HepG2 (cell line): ENCODE measurements around the gene CAMK1. TPM values are rescaled to one million over a fixed set of nuclear protein-coding genes. Genes with fewer than 3 reads are reported as not detected.
A peak's percentile ranks its signal among the peaks of the same experiment; 100 is the strongest.

ENCODE experiments used
- ATAC-seq: fragments of 200-7000 bp; cut with Tn5 transposase; 3 replicates; pipeline ENCODE4 v1.9.1; 2020; ENCODE audit warnings: mild to moderate bottlenecking, moderate library complexity
- BruUV-seq: library from RNA; stranded (reverse); fragments of 400-500 nt; replicated peaks from 2 replicates; lab custom pipeline; 2021; lab: Mats Ljungman, UMichigan
- CTCF ChIA-PET: fragments of 300-600 bp; formaldehyde crosslinking; extraction: SDS; loops from one replicate; lab custom pipeline; 2021; ENCODE audit warnings: low total read pairs, inconsistent platforms, low intra/inter-chr PET ratio; lab: Yijun Ruan, JAX
- POLR2A ChIA-PET: fragments of 350-600 bp; sonication (Branson Sonifier 250); formaldehyde crosslinking; loops from one replicate; lab custom pipeline; 2020; ENCODE audit warnings: antibody characterized with exemption, inconsistent platforms; lab: Yijun Ruan, JAX
- DNase-seq: peaks from one replicate; pipeline ENCODE4 v3.0.0-alpha.2; 2015; ENCODE audit warnings: low spot score
- FAIRE-seq: peaks from 3 replicates; lab custom pipeline; 2011; peaks lifted over from hg19 to GRCh38; lab: Jason Lieb, UNC
- H2AFZ ChIP-seq: one replicate; pipeline ENCODE4 v1.6.1; 2011; ENCODE audit warnings: low read length, inconsistent platforms
- H3K27ac ChIP-seq: fragments of 300-600 bp; 3 replicates; pipeline ENCODE4 v1.8.0; 2011; ENCODE audit warnings: mixed run types, mild to moderate bottlenecking, mixed read lengths, low read length, inconsistent platforms; ENCODE audit not compliant: insufficient read depth; ENCODE audit errors: extremely low read length
- H3K27me3 ChIP-seq, 2 experiments: fragments of 200-600 bp in 1 of 2; 2 replicates in 1 of 2; 3 replicates in 1 of 2; pipeline versions ENCODE4 v1.6.0 to v1.8.0; 2011; ENCODE audit warnings: low read length in 2 of 2, mild to moderate bottlenecking in 2 of 2, moderate library complexity in 2 of 2, inconsistent platforms in 1 of 2; ENCODE audit not compliant: insufficient read depth in 2 of 2, control insufficient read depth in 1 of 2
- H3K36me3 ChIP-seq, 2 experiments: fragments of 200-600 bp in 1 of 2; replicated peaks in 1 of 2; 2 replicates in 1 of 2; 3 replicates in 1 of 2; pipeline versions ENCODE4 v1.5.1 to v1.8.0; 2011; ENCODE audit warnings: low read length in 2 of 2, inconsistent platforms in 1 of 2; ENCODE audit not compliant: insufficient read depth in 2 of 2, control insufficient read depth in 1 of 2
- H3K4me1 ChIP-seq: 2 replicates; pipeline ENCODE4 v1.5.1; 2012; ENCODE audit warnings: low read length, inconsistent platforms; ENCODE audit not compliant: insufficient read depth
- H3K4me2 ChIP-seq: 2 replicates; pipeline ENCODE4 v1.6.0; 2011; ENCODE audit warnings: low read depth, low read length, inconsistent platforms
- H3K4me3 ChIP-seq, 3 experiments: fragments of 200-600 bp in 1 of 3; sonication (generic), shearing (Covaris generic) in 1 of 3; replicated peaks in 1 of 3; 2 replicates each; pipeline ENCODE4 v1.5.1; 2011 to 2016; ENCODE audit warnings: low read length in 3 of 3, inconsistent platforms in 2 of 3, low read depth in 2 of 3, mild to moderate bottlenecking in 2 of 3, control low read depth in 1 of 3, mixed read lengths in 1 of 3; ENCODE audit not compliant: insufficient read depth in 1 of 3
- H3K79me2 ChIP-seq: one replicate; pipeline ENCODE4 v1.6.1; 2011; ENCODE audit warnings: low read length, inconsistent platforms; ENCODE audit not compliant: insufficient read depth
- H3K9ac ChIP-seq: 2 replicates; pipeline ENCODE4 v1.6.0; 2011; ENCODE audit warnings: mild to moderate bottlenecking, low read depth, low read length, inconsistent platforms; ENCODE audit not compliant: insufficient read depth
- H3K9me3 ChIP-seq: 2 replicates; pipeline ENCODE4 v1.5.1; 2012; ENCODE audit warnings: mild to moderate bottlenecking, low read length
- H4K20me1 ChIP-seq: 2 replicates; pipeline ENCODE4 v1.6.0; 2011; ENCODE audit warnings: inconsistent platforms, mild to moderate bottlenecking, low read length, moderate library complexity; ENCODE audit not compliant: insufficient read depth
- HDAC1 ChIP-seq: sonication (generic); formaldehyde crosslinking; IDR thresholded peaks from 2 replicates; pipeline ENCODE4 v1.5.1; 2020; ENCODE audit warnings: mild to moderate bottlenecking, missing genetic modification reagents
- MED1 ChIP-seq: sonication (generic); formaldehyde crosslinking; IDR thresholded peaks from 2 replicates; pipeline ENCODE4 v1.4.0; 2020; ENCODE audit warnings: missing genetic modification reagents
- NR2C2 ChIP-seq: sonication (generic); formaldehyde crosslinking; IDR thresholded peaks from 2 replicates; pipeline ENCODE4 v1.4.0; 2020; ENCODE audit warnings: missing genetic modification reagents, mild to moderate bottlenecking, moderate library complexity, borderline replicate concordance
- SAP130 ChIP-seq: IDR thresholded peaks from 2 replicates; pipeline ENCODE4 v1.6.1; 2016; ENCODE audit warnings: low read depth
- STAG1 ChIP-seq: sonication (generic); formaldehyde crosslinking; IDR thresholded peaks from 2 replicates; pipeline ENCODE4 v1.4.0; 2020; ENCODE audit warnings: missing genetic modification reagents
- U2AF1 ChIP-seq: fragments of 200-400 bp; formaldehyde crosslinking; optimal IDR thresholded peaks from 2 replicates; pipeline ENCODE3; 2017; ENCODE audit warnings: mild to moderate bottlenecking, low read depth, low read length
- ZNF383 ChIP-seq: sonication (generic); formaldehyde crosslinking; IDR thresholded peaks from 2 replicates; pipeline ENCODE4 v1.4.0; 2020; ENCODE audit warnings: missing genetic modification reagents, mild to moderate bottlenecking, borderline replicate concordance
- ZNF703 ChIP-seq: sonication (generic); formaldehyde crosslinking; IDR thresholded peaks from 2 replicates; pipeline ENCODE4 v1.5.1; 2020; ENCODE audit warnings: missing genetic modification reagents, mild to moderate bottlenecking, moderate library complexity, borderline replicate concordance
- ZNF775 ChIP-seq: sonication (generic); formaldehyde crosslinking; IDR thresholded peaks from 2 replicates; pipeline ENCODE4 v1.4.0; 2020; ENCODE audit warnings: missing genetic modification reagents, mild to moderate bottlenecking, moderate library complexity, borderline replicate concordance
- ZNF781 ChIP-seq: sonication (generic); formaldehyde crosslinking; IDR thresholded peaks from 2 replicates; pipeline ENCODE4 v1.5.1; 2020; ENCODE audit warnings: borderline replicate concordance, mild to moderate bottlenecking, missing genetic modification reagents; ENCODE audit errors: not compliant biosample characterization
- WGBS: methylation state at CpG from one replicate; pipeline ENCODE4 v1.1.6; 2017; ENCODE audit warnings: low lambda C conversion rate; 5-methylcytosine and 5-hydroxymethylcytosine counted together
- in situ Hi-C: cut with HindIII; loops from 2 replicates; pipeline ENCODE4 v1.10.0; 2017; ENCODE audit warnings: low pct_unique_long_range_greater_than_20kb; ENCODE audit not compliant: extremely low pct_ligation_motif_present
- intact Hi-C: fragments of 100-400 bp; cut with micrococcal nuclease; formaldehyde crosslinking; loops from one replicate; pipeline ENCODE4 v1.10.0; 2022; ENCODE audit not compliant: unreplicated experiment
- polyA plus RNA-seq, 8 experiments: library from polyadenylated mRNA; depleted of rRNA in 3 of 8; stranded (reverse) in 7 of 8; unstranded in 1 of 8; fragments of >200 nt; fragmentation: Illumina TruSeq in 4 of 8; extraction: Trizol in 4 of 8; gene quantifications; 2 replicates each; pipeline versions ENCODE4 v1.2.1 to v1.2.3, GENCODE V29; 2011 to 2016; ENCODE audit warnings: low read depth in 4 of 8, missing spikeins in 1 of 8, mixed read lengths in 1 of 8; ENCODE audit not compliant: insufficient read depth in 1 of 8
- total RNA-seq, 5 experiments: library from RNA; depleted of rRNA; stranded (reverse); fragments of >200 nt; fragmentation: Illumina TruSeq; extraction: Trizol; gene quantifications; 2 replicates each; pipeline ENCODE4 v1.2.3, GENCODE V29; 2016; ENCODE audit warnings: low read depth in 1 of 5
- TF ChIP-seq, protein P1 (sequence below): sonication (generic); formaldehyde crosslinking; IDR thresholded peaks from 2 replicates; pipeline ENCODE4 v1.8.0; 2022; ENCODE audit warnings: low read depth, missing genetic modification reagents
- TF ChIP-seq, protein P2 (sequence below): sonication (generic); formaldehyde crosslinking; IDR thresholded peaks from 2 replicates; pipeline ENCODE4 v1.4.0; 2020; ENCODE audit warnings: missing genetic modification reagents
- TF ChIP-seq, protein P3 (sequence below): sonication (generic); formaldehyde crosslinking; IDR thresholded peaks from 2 replicates; pipeline ENCODE4 v1.9.0; 2021; ENCODE audit warnings: missing genetic modification reagents, mild to moderate bottlenecking, borderline replicate concordance
- TF ChIP-seq, protein P4 (sequence below): IDR thresholded peaks from 2 replicates; pipeline ENCODE4 v1.6.1; 2012; ENCODE audit warnings: low read depth, low read length, improper control_type of control experiment

The CAMK1 gene
- total and polyA plus RNA-seq, 2 of the 13 experiments (the other 11 are each of a cell fraction or from before 2014, with no cell fraction given), result 26.4 to 53.3 TPM

DNA sequence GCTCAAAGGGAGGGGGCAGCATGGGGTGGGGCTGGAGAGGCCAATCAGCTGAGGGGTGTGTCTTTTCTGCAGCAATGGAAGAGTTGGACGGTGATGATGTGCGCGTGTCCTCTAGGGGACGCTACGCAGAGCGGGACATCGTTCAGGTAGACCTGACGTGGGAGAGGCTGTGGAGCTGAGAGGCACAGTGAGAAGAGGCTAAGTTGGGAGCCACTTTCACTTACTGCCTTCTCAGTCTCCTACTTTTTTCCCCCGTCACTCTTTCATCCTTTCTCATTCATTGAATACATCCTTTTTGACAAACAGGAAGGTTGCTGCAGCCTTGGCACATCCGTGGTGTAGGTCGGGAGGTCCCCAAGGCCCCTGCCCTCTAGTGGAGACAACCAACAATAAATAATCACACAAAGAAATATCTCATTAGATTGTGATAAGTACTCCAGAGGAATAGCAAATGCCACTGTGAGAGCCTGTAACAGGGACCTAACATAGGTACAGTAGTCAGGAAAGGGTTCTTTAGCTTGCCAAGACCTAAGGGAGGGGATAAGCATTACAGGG lies 42.6 kb downstream of the CAMK1 start:
- ChIA-PET POLR2A (interaction anchor here (1.2 kb wide), 1 partner anchor 22 kb away, joined by 3 read pairs; the partner anchor contains the start of gene OGG1), CTCF (interaction anchor here (1.2 to 1.9 kb wide), 2 partner anchors 11 to 224 kb away, joined by 5 to 8 read pairs; no protein-coding TSS in a partner anchor)
- Histone ChIP-seq H3K9ac (no peak overlapping the region), H3K36me3 (no peaks in the 10 kb centered on the region), H3K4me2 (no peak overlapping the region), H3K27ac (no peak overlapping the region), H3K4me1 (peaks cover 15% of the 10 kb centered on the region), H2AFZ (no peak overlapping the region), H3K79me2 (peaks cover 2% of the 10 kb centered on the region), H3K4me3 (0 out of 6 replicates have a peak overlapping the region, but pooled peaks of 1 of the 3 experiments have one; percentile 8), H3K27me3 (peaks cover 0 to 3% of the 10 kb centered on the region in 2 experiments; a peak in 2 of 5 replicates), H3K9me3 (no peaks in the 10 kb centered on the region), H4K20me1 (no peaks in the 10 kb centered on the region)
- in situ Hi-C loops, result loop anchor here (5.0 kb wide), 1 partner anchor 225 kb away; no protein-coding TSS in a partner anchor
- no TSS peak for BruUV-seq
- WGBS, result 20% methylated on average over 11 of the region's 11 CpGs
- peak; percentile 42 for DNase-seq
- ATAC-seq, result peak; percentile 8; the same call in 2 of the 3 replicates
- intact Hi-C loops, result loop anchor here (2.0 kb wide), 1 partner anchor 224 kb away; no protein-coding TSS in a partner anchor
- no peak for FAIRE-seq
- TF ChIP-seq U2AF1 (no peak), ZNF383 (CRISPR knock-in tag) (no peak), HDAC1 (CRISPR knock-in tag) (no peak), MED1 (CRISPR knock-in tag) (no peak), ZNF775 (CRISPR knock-in tag) (no peak), STAG1 (peak; percentile 41), ZNF781 (CRISPR knock-in tag) (no peak), ZNF703 (CRISPR knock-in tag) (no peak), NR2C2 (no peak), SAP130 (0 out of 2 replicates have a peak, but pooled peaks have one; percentile 14)
- TF ChIP-seq, protein P1, sequence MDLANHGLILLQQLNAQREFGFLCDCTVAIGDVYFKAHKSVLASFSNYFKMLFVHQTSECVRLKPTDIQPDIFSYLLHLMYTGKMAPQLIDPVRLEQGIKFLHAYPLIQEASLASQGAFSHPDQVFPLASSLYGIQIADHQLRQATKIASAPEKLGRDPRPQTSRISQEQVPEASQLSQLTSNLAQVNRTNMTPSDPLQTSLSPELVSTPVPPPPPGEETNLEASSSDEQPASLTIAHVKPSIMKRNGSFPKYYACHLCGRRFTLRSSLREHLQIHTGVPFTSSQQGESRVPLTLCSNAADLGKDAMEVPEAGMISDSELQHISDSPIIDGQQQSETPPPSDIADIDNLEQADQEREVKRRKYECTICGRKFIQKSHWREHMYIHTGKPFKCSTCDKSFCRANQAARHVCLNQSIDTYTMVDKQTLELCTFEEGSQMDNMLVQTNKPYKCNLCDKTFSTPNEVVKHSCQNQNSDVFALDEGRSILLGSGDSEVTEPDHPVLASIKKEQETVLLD (CRISPR knock-in tag), result no peak
- TF ChIP-seq, protein P2, sequence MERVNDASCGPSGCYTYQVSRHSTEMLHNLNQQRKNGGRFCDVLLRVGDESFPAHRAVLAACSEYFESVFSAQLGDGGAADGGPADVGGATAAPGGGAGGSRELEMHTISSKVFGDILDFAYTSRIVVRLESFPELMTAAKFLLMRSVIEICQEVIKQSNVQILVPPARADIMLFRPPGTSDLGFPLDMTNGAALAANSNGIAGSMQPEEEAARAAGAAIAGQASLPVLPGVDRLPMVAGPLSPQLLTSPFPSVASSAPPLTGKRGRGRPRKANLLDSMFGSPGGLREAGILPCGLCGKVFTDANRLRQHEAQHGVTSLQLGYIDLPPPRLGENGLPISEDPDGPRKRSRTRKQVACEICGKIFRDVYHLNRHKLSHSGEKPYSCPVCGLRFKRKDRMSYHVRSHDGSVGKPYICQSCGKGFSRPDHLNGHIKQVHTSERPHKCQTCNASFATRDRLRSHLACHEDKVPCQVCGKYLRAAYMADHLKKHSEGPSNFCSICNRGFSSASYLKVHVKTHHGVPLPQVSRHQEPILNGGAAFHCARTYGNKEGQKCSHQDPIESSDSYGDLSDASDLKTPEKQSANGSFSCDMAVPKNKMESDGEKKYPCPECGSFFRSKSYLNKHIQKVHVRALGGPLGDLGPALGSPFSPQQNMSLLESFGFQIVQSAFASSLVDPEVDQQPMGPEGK (CRISPR knock-in tag), result no peak
- TF ChIP-seq, protein P3, sequence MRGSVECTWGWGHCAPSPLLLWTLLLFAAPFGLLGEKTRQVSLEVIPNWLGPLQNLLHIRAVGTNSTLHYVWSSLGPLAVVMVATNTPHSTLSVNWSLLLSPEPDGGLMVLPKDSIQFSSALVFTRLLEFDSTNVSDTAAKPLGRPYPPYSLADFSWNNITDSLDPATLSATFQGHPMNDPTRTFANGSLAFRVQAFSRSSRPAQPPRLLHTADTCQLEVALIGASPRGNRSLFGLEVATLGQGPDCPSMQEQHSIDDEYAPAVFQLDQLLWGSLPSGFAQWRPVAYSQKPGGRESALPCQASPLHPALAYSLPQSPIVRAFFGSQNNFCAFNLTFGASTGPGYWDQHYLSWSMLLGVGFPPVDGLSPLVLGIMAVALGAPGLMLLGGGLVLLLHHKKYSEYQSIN (CRISPR knock-in tag), result no peak
- TF ChIP-seq, protein P4, sequence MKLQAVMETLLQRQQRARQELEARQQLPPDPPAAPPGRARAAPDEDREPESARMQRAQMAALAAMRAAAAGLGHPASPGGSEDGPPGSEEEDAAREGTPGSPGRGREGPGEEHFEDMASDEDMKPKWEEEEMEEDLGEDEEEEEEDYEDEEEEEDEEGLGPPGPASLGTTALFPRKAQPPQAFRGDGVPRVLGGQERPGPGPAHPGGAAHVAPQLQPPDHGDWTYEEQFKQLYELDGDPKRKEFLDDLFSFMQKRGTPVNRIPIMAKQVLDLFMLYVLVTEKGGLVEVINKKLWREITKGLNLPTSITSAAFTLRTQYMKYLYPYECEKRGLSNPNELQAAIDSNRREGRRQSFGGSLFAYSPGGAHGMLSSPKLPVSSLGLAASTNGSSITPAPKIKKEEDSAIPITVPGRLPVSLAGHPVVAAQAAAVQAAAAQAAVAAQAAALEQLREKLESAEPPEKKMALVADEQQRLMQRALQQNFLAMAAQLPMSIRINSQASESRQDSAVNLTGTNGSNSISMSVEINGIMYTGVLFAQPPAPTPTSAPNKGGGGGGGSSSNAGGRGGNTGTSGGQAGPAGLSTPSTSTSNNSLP, result peak; percentile 82
